WTC11 (cell line): Measurements from ENCODE around the gene DDB1. TPM values are rescaled to one million over a fixed set of nuclear protein-coding genes. Genes with fewer than 3 reads are reported as not detected.

Experiments
- AR ChIP-seq: fragments of 250-450 bp; sonication (Bioruptor Pico); IDR thresholded peaks from 2 replicates; pipeline ENCODE4 v1.9.0; 2021; ENCODE audit warnings: mild to moderate bottlenecking
- CBFB ChIP-seq: sonication (generic); formaldehyde crosslinking; IDR thresholded peaks from 2 replicates; pipeline ENCODE4 v1.8.1; 2022; ENCODE audit warnings: mild to moderate bottlenecking, low read depth, missing genetic modification reagents
- CREB1 ChIP-seq: sonication (generic); formaldehyde crosslinking; IDR thresholded peaks from 2 replicates; pipeline ENCODE4 v1.8.0; 2023; ENCODE audit warnings: mild to moderate bottlenecking, missing genetic modification reagents
- CREM ChIP-seq: sonication (generic); formaldehyde crosslinking; IDR thresholded peaks from 2 replicates; pipeline ENCODE4 v1.8.1; 2022; ENCODE audit warnings: mild to moderate bottlenecking, missing genetic modification reagents, moderate library complexity
- ESRRA ChIP-seq: sonication (generic); formaldehyde crosslinking; IDR thresholded peaks from 2 replicates; pipeline ENCODE4 v1.8.1; 2022; ENCODE audit warnings: mild to moderate bottlenecking, missing genetic modification reagents, borderline replicate concordance
- ETV6 ChIP-seq: sonication (generic); formaldehyde crosslinking; IDR thresholded peaks from 2 replicates; pipeline ENCODE4 v1.8.1; 2022; ENCODE audit warnings: mild to moderate bottlenecking, missing genetic modification reagents
- FOXJ3 ChIP-seq: sonication (generic); formaldehyde crosslinking; IDR thresholded peaks from 2 replicates; pipeline ENCODE4 v1.9.0; 2021; ENCODE audit warnings: missing genetic modification reagents, mild to moderate bottlenecking, borderline replicate concordance
- HMGA2 ChIP-seq: fragments of 250-450 bp; sonication (Bioruptor Pico); IDR thresholded peaks from 2 replicates; pipeline ENCODE4 v1.4.0; 2021; ENCODE audit warnings: mild to moderate bottlenecking, moderate library complexity
- JAZF1 ChIP-seq: fragments of 250-450 bp; sonication (Bioruptor Pico); IDR thresholded peaks from 2 replicates; pipeline ENCODE4 v1.9.0; 2021; ENCODE audit warnings: moderate library complexity, mild to moderate bottlenecking, inconsistent platforms
- NFE2L1 ChIP-seq: sonication (generic); formaldehyde crosslinking; IDR thresholded peaks from 2 replicates; pipeline ENCODE4 v1.8.1; 2023; ENCODE audit warnings: missing genetic modification reagents
- PRDM15 ChIP-seq: sonication (generic); formaldehyde crosslinking; IDR thresholded peaks from 2 replicates; pipeline ENCODE4 v1.8.0; 2022; ENCODE audit warnings: missing genetic modification reagents
- PREB ChIP-seq: sonication (generic); formaldehyde crosslinking; IDR thresholded peaks from 2 replicates; pipeline ENCODE4 v1.8.1; 2022; ENCODE audit warnings: mild to moderate bottlenecking, missing genetic modification reagents, moderate library complexity, borderline replicate concordance
- SMAD3 ChIP-seq: sonication (generic); formaldehyde crosslinking; IDR thresholded peaks from 2 replicates; pipeline ENCODE4 v1.8.0; 2022; ENCODE audit warnings: missing genetic modification reagents, mild to moderate bottlenecking, borderline replicate concordance
- USF1 ChIP-seq: sonication (generic); formaldehyde crosslinking; IDR thresholded peaks from 2 replicates; pipeline ENCODE4 v1.8.0; 2022; ENCODE audit warnings: mild to moderate bottlenecking, missing genetic modification reagents
- ZSCAN18 ChIP-seq: fragments of 250-450 bp; sonication (Bioruptor Pico); IDR thresholded peaks from 2 replicates; pipeline ENCODE4 v2.1.2; 2022; ENCODE audit warnings: mild to moderate bottlenecking, moderate library complexity
- total RNA-seq: library from RNA; stranded (reverse); gene quantifications from 3 replicates; pipeline ENCODE4 v1.2.3, GENCODE V29; 2021
- TF ChIP-seq, protein P1 (sequence below): fragments of 250-450 bp; sonication (Bioruptor Pico); IDR thresholded peaks from 2 replicates; pipeline ENCODE4 v1.9.0; 2021; ENCODE audit warnings: mild to moderate bottlenecking
- TF ChIP-seq, protein P2 (sequence below): sonication (generic); formaldehyde crosslinking; IDR thresholded peaks from 2 replicates; pipeline ENCODE4 v1.8.0; 2023; ENCODE audit warnings: mild to moderate bottlenecking, missing genetic modification reagents
- TF ChIP-seq, protein P3 (sequence below): sonication (generic); formaldehyde crosslinking; IDR thresholded peaks from 2 replicates; pipeline ENCODE4 v1.8.1; 2022; ENCODE audit warnings: low read depth, mild to moderate bottlenecking, moderate library complexity, missing genetic modification reagents, borderline replicate concordance

DDB1 gene
- total RNA-seq, 1 experiment from 2014 or later = 316 TPM

- no peak for TF ChIP-seq ZSCAN18 (CRISPR knock-in tag)
- TF ChIP-seq HMGA2 (CRISPR knock-in tag) = no peak
- TF ChIP-seq, protein P1, sequence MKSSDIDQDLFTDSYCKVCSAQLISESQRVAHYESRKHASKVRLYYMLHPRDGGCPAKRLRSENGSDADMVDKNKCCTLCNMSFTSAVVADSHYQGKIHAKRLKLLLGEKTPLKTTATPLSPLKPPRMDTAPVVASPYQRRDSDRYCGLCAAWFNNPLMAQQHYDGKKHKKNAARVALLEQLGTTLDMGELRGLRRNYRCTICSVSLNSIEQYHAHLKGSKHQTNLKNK = no peak
- no peak for TF ChIP-seq CREB1 (CRISPR knock-in tag)
- no peak for TF ChIP-seq SMAD3 (CRISPR knock-in tag)
- no peak for TF ChIP-seq FOXJ3 (CRISPR knock-in tag)
- TF ChIP-seq ETV6 (CRISPR knock-in tag) = no peak
- no peak for TF ChIP-seq ESRRA (CRISPR knock-in tag)
- TF ChIP-seq PRDM15 (CRISPR knock-in tag) = no peak
- TF ChIP-seq USF1 (CRISPR knock-in tag) = peak; percentile 52; the same call in 1 of the 2 replicates
- no peak for TF ChIP-seq PREB (CRISPR knock-in tag)
- 0 out of 2 replicates have a peak, but pooled peaks have one; percentile 22 for TF ChIP-seq CREM
- TF ChIP-seq JAZF1 (CRISPR knock-in tag) = no peak
- TF ChIP-seq, protein P2, sequence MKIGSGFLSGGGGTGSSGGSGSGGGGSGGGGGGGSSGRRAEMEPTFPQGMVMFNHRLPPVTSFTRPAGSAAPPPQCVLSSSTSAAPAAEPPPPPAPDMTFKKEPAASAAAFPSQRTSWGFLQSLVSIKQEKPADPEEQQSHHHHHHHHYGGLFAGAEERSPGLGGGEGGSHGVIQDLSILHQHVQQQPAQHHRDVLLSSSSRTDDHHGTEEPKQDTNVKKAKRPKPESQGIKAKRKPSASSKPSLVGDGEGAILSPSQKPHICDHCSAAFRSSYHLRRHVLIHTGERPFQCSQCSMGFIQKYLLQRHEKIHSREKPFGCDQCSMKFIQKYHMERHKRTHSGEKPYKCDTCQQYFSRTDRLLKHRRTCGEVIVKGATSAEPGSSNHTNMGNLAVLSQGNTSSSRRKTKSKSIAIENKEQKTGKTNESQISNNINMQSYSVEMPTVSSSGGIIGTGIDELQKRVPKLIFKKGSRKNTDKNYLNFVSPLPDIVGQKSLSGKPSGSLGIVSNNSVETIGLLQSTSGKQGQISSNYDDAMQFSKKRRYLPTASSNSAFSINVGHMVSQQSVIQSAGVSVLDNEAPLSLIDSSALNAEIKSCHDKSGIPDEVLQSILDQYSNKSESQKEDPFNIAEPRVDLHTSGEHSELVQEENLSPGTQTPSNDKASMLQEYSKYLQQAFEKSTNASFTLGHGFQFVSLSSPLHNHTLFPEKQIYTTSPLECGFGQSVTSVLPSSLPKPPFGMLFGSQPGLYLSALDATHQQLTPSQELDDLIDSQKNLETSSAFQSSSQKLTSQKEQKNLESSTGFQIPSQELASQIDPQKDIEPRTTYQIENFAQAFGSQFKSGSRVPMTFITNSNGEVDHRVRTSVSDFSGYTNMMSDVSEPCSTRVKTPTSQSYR = 0 out of 2 replicates have a peak, but pooled peaks have one; percentile 25
- no peak for TF ChIP-seq NFE2L1 (CRISPR knock-in tag)
- no peak for TF ChIP-seq AR
- TF ChIP-seq CBFB (CRISPR knock-in tag) = no peak
- TF ChIP-seq, protein P3, sequence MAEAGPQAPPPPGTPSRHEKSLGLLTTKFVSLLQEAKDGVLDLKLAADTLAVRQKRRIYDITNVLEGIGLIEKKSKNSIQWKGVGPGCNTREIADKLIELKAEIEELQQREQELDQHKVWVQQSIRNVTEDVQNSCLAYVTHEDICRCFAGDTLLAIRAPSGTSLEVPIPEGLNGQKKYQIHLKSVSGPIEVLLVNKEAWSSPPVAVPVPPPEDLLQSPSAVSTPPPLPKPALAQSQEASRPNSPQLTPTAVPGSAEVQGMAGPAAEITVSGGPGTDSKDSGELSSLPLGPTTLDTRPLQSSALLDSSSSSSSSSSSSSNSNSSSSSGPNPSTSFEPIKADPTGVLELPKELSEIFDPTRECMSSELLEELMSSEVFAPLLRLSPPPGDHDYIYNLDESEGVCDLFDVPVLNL (CRISPR knock-in tag) = no peak
Observed at GRCh38 chr11:61294717-61295595, 37.9 kb downstream of the DDB1 start, which contains the start of gene VWCE (continued).
